Stomach (tissue), 4 donors: ENCODE results near the gene MDFI.

Source experiments
- CTCF ChIP-seq, 7 experiments: fragments of 450-650 bp in 4 of 7; fragments of 200-600 bp in 3 of 7; sonication (generic) in 3 of 7; IDR thresholded peaks; one replicate each; pipeline ENCODE4 v1.5.1; 2016 to 2019; ENCODE audit warnings: antibody characterized with exemption in 7 of 7, control low read depth in 2 of 7, mild to moderate bottlenecking in 1 of 7
- EP300 ChIP-seq: sonication (generic); formaldehyde crosslinking; IDR thresholded peaks from one replicate; pipeline ENCODE4 v1.6.1; 2017; ENCODE audit warnings: antibody characterized with exemption
- POLR2A ChIP-seq, 4 donors: fragments of 450-650 bp; IDR thresholded peaks; one replicate each; pipeline ENCODE4 v1.6.1; 2016; ENCODE audit warnings: antibody characterized with exemption in 4 of 4, control low read depth in 2 of 4, mild to moderate bottlenecking in 1 of 4, moderate library complexity in 1 of 4
- POLR2AphosphoS5 ChIP-seq, 3 donors: sonication (generic); formaldehyde crosslinking; IDR thresholded peaks; one replicate each; pipeline ENCODE4 v1.6.1; 2016; ENCODE audit warnings: antibody characterized with exemption in 3 of 3

DNA sequence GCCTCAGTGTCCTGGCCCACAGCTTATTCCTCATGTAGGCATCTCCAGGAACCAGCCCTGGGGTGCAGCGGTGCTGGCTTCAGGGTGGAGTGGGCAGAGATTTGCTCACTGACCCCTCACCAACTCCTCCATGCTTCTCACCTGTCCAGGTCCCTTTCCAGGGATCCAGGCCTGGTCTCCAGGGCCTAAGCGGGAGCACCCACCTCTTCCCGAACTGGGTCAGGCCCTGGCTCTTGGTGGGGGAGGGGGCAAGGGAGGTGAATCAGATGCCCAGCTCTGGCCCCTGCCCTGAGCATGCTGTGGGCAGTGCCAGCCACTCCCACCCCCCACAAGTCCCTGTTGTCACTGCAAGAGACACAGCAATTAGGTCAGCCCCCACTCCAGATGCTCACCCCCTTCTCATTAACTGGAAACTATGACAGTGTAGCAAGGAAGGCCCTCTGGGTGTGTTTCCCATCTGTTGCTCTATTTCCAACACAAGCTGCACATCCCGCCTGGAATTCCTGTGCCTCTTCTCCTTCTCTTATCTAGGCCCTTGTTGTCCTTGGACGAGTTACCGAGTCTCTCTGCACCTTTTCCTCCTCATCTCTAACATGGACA lies 37.0 kb downstream of the MDFI start:
- TF ChIP-seq POLR2AphosphoS5 (IDR thresholded peaks at IDR 0.05) (no peak), CTCF (IDR thresholded peaks at IDR 0.05) (no peak), POLR2A (IDR thresholded peaks at IDR 0.05) (no peak), EP300 (no peak)
